Activated B cell treated with CpG ODN at 0.5 μM for 24 hours (primary cell): ENCODE data around the gene HDHD5. TPM values are rescaled to one million over a fixed set of nuclear protein-coding genes. Genes with fewer than 3 reads are reported as not detected.
A peak's percentile ranks its signal among the peaks of the same experiment; 100 is the strongest.

ENCODE experiments used
- ATAC-seq: fragments of 200-7000 bp; cut with Tn5 transposase; one replicate; pipeline ENCODE4 v1.10.0; 2021; ENCODE audit warnings: low read depth, mild to moderate bottlenecking, moderate library complexity
- CTCF ChIA-PET: fragments of 350-600 bp; sonication (Branson Sonifier 250); formaldehyde crosslinking; loops from one replicate; lab custom pipeline; 2021; ENCODE audit warnings: antibody characterized with exemption; lab: Charles Lee
- POLR2A ChIA-PET: fragments of 350-600 bp; sonication (Branson Sonifier 250); formaldehyde crosslinking; loops from one replicate; lab custom pipeline; 2021; ENCODE audit warnings: antibody characterized with exemption; lab: Charles Lee
- DNase-seq: peaks from one replicate; pipeline ENCODE4 v3.0.0; 2022
- H3K27ac Mint-ChIP-seq: one replicate; pipeline ENCODE4 v1.8.0; 2020; ENCODE audit warnings: mixed read lengths
- H3K27me3 Mint-ChIP-seq: one replicate; pipeline ENCODE4 v1.8.0; 2021; ENCODE audit warnings: mixed read lengths
- H3K36me3 Mint-ChIP-seq: one replicate; pipeline ENCODE4 v1.8.0; 2021; ENCODE audit warnings: low read depth, mixed read lengths
- H3K4me1 Mint-ChIP-seq: one replicate; pipeline ENCODE4 v1.8.0; 2021; ENCODE audit warnings: mixed read lengths
- H3K4me3 Mint-ChIP-seq: one replicate; pipeline ENCODE4 v1.8.0; 2020; ENCODE audit warnings: mild to moderate bottlenecking, mixed read lengths
- H3K9me3 Mint-ChIP-seq: one replicate; pipeline ENCODE4 v1.8.0; 2020; ENCODE audit warnings: mixed read lengths
- CTCF ChIP-seq: fragments of 200-600 bp; IDR thresholded peaks from one replicate; pipeline ENCODE4 v1.8.0; 2022; ENCODE audit warnings: antibody characterized with exemption, mild to moderate bottlenecking
- intact Hi-C: fragments of 100-400 bp; cut with micrococcal nuclease; formaldehyde crosslinking; loops from one replicate; pipeline ENCODE4 v1.15.1; 2024
- total RNA-seq: library from RNA; stranded (reverse); gene quantifications from 2 replicates; pipeline ENCODE4 v1.2.3, GENCODE V29; 2022

The HDHD5 gene
- total RNA-seq, 1 donor from 2014 or later = 25.2 TPM

GRCh38 chr22:17132112-17132511, 27.0 kb downstream of the HDHD5 start:
- POLR2A ChIA-PET = no interaction called here

GRCh38 chr22:17131686-17132085, 27.4 kb downstream of the HDHD5 start:
- no peaks in the 10 kb centered on the region for H3K27me3 Mint-ChIP-seq
- intact Hi-C loops = no loop called here
- DNase-seq = no peak
- ChIA-PET POLR2A (no interaction called here), CTCF (no interaction called here)
- peaks cover 2% of the 10 kb centered on the region for H3K4me1 Mint-ChIP-seq
- no peak for ATAC-seq
- H3K9me3 Mint-ChIP-seq = no peaks in the 10 kb centered on the region
- no peak for TF ChIP-seq CTCF
- no peak overlapping the region for H3K4me3 Mint-ChIP-seq
- H3K36me3 Mint-ChIP-seq = peaks cover 12% of the 10 kb centered on the region
- no peak overlapping the region for H3K27ac Mint-ChIP-seq

More at GRCh38 chr22:17132112-17132511, 27.0 kb downstream of the HDHD5 start:
- CTCF ChIA-PET = interaction anchor here (1.2 kb wide), 1 partner anchor 370 kb away, joined by 3 read pairs; no protein-coding TSS in a partner anchor
- Mint-ChIP-seq H3K4me3 (no peak overlapping the region), H3K9me3 (no peaks in the 10 kb centered on the region), H3K27ac (no peak overlapping the region), H3K4me1 (peaks cover 2% of the 10 kb centered on the region), H3K36me3 (peaks cover 15% of the 10 kb centered on the region), H3K27me3 (no peaks in the 10 kb centered on the region)
- intact Hi-C loops = no loop called here
- no peak for TF ChIP-seq CTCF
- DNase-seq (no peak), ATAC-seq (no peak)

- H3K9me3 Mint-ChIP-seq = no peaks in the 10 kb centered on the region
- ChIA-PET CTCF (no interaction called here), POLR2A (no interaction called here)
- H3K36me3 Mint-ChIP-seq = peaks cover 10% of the 10 kb centered on the region
- no peak for TF ChIP-seq CTCF
- ATAC-seq (no peak), DNase-seq (no peak)
- H3K27me3 Mint-ChIP-seq = no peaks in the 10 kb centered on the region
- no peak overlapping the region for H3K27ac Mint-ChIP-seq
- peaks cover 2% of the 10 kb centered on the region for H3K4me1 Mint-ChIP-seq
- H3K4me3 Mint-ChIP-seq = no peak overlapping the region
- intact Hi-C loops = no loop called here
Measured at GRCh38 chr22:17130199-17130598, 28.9 kb downstream of the HDHD5 start.

- ChIA-PET POLR2A (no interaction called here), CTCF (no interaction called here)
- H3K4me3 Mint-ChIP-seq = peak within 1 kb of the TSS; percentile 35
- DNase-seq (no peak), ATAC-seq (no peak)
- H3K9me3 Mint-ChIP-seq = no peaks in the 10 kb centered on the region
- no peaks in the 10 kb centered on the region for H3K36me3 Mint-ChIP-seq
- no peak for TF ChIP-seq CTCF
- peaks cover 31% of the 10 kb centered on the region for H3K4me1 Mint-ChIP-seq
- H3K27me3 Mint-ChIP-seq = peaks cover 27% of the 10 kb centered on the region
- H3K27ac Mint-ChIP-seq = no peak within 1 kb of the TSS
- intact Hi-C loops = no loop called here
Measured at GRCh38 chr22:17121233-17122195, 37.6 kb downstream of the HDHD5 start, which contains the start of gene TMEM121B. Gene TMEM121B (minus strand): TSS chr22:17121360. CDS start chr22:17121127, 233 bp downstream.

- POLR2A ChIA-PET = no interaction called here
- Mint-ChIP-seq H3K27me3 (peaks cover 27% of the 10 kb centered on the region), H3K4me3 (no peak overlapping the region), H3K36me3 (no peaks in the 10 kb centered on the region), H3K27ac (no peak overlapping the region), H3K4me1 (peaks cover 35% of the 10 kb centered on the region), H3K9me3 (no peaks in the 10 kb centered on the region)
- no peak for TF ChIP-seq CTCF
- CTCF ChIA-PET = no interaction called here
- no peak for DNase-seq
- ATAC-seq = peak; percentile 37
- intact Hi-C loops = no loop called here
Measured at GRCh38 chr22:17120711-17121232, 38.3 kb downstream of the HDHD5 start.
